Gastrocnemius medialis (tissue), 4 donors: Measurements from ENCODE around the gene MAOA. TPM values are rescaled to one million over a fixed set of nuclear protein-coding genes. Genes with fewer than 3 reads are reported as not detected.

Experiments
- ATAC-seq, 2 donors: fragments of 150-250 bp; one replicate each; pipeline ENCODE4 v1.9.1; 2016
- DNase-seq, 2 donors: peaks; one replicate each; pipeline ENCODE4 v3.0.0-alpha.2; 2019
- H3K27ac ChIP-seq, 4 donors: fragments of 200-600 bp; sonication (generic); 1 replicate in 1 of 4; 2 replicates in 3 of 4; pipeline ENCODE4 v1.5.1; 2016 to 2018; ENCODE audit warnings: mild to moderate bottlenecking in 2 of 4, moderate library complexity in 1 of 4
- H3K27me3 ChIP-seq, 3 donors: fragments of 200-600 bp; sonication (generic) in 2 of 3; 1 replicate in 1 of 3; 2 replicates in 2 of 3; pipeline versions ENCODE4 v1.5.1 to v1.6.0; 2016 to 2019; ENCODE audit warnings: mild to moderate bottlenecking in 1 of 3, moderate library complexity in 1 of 3
- H3K36me3 ChIP-seq, 2 donors: fragments of 200-600 bp; sonication (generic) in 1 of 2; one replicate each; pipeline ENCODE4 v1.5.1; 2017 to 2018
- H3K4me1 ChIP-seq, 2 donors: fragments of 200-600 bp; sonication (generic) in 1 of 2; one replicate each; pipeline ENCODE4 v1.5.1; 2016 to 2017; ENCODE audit warnings: mild to moderate bottlenecking in 2 of 2
- H3K4me3 ChIP-seq, 4 donors: fragments of 200-600 bp; sonication (generic) in 3 of 4; 1 replicate in 1 of 4; 2 replicates in 3 of 4; pipeline ENCODE4 v1.5.1; 2016 to 2019; ENCODE audit warnings: mild to moderate bottlenecking in 2 of 4
- H3K9me3 ChIP-seq, 3 donors: fragments of 200-600 bp; sonication (generic) in 2 of 3; 1 replicate in 1 of 3; 2 replicates in 2 of 3; pipeline ENCODE4 v1.5.1; 2016 to 2019
- CTCF ChIP-seq, 5 experiments: fragments of 450-650 bp in 3 of 5; fragments of 200-600 bp in 2 of 5; sonication (generic) in 2 of 5; IDR thresholded peaks in 4 of 5; conservative IDR thresholded peaks in 1 of 5; 1 replicate in 4 of 5; 2 replicates in 1 of 5; pipeline ENCODE4 v1.5.1; 2016 to 2019; ENCODE audit warnings: antibody characterized with exemption in 5 of 5, mild to moderate bottlenecking in 3 of 5, moderate library complexity in 3 of 5
- POLR2A ChIP-seq, 2 donors: fragments of 450-650 bp; IDR thresholded peaks; one replicate each; pipeline ENCODE4 v1.6.1; 2017; ENCODE audit warnings: antibody characterized with exemption in 2 of 2, mild to moderate bottlenecking in 2 of 2, moderate library complexity in 2 of 2
- in situ Hi-C, 4 donors: fragments of 200-750 bp; cut with MboI; loops; one replicate each; pipeline versions ENCODE4 v1.15.0 to v1.8.0; 2017; ENCODE audit warnings: low sequenced_read_pairs in 4 of 4
- intact Hi-C: fragments of 100-400 bp; cut with DNase I; formaldehyde crosslinking; loops from one replicate; pipeline ENCODE4 v1.15.1; 2023; ENCODE audit warnings: low total_unique reads
- total RNA-seq, 4 donors: library from RNA; depleted of rRNA; stranded (reverse); fragments of >200 nt; gene quantifications; one replicate each; pipeline versions ENCODE4 v1.1.0 to v1.2.3, GENCODE V29; 2016

Gene MAOA
- total RNA-seq, 4 donors from 2014 or later, result 25.2 to 244 (median 109) TPM

GRCh38 chrX:43703211-43703791 is 47.2 kb downstream of the MAOA start:
- intact Hi-C loops, result no loop called here
- Histone ChIP-seq H3K4me3 (no peak overlapping the region), H3K27ac (peak overlapping the region; percentile 8 to 68 (median 48)), H3K27me3 (peaks cover 0 to 3% (median 0%) of the 10 kb centered on the region in 3 donors), H3K9me3 (no peaks in the 10 kb centered on the region), H3K4me1 (peaks cover 12% of the 10 kb centered on the region in 2 donors), H3K36me3 (no peaks in the 10 kb centered on the region)
- in situ Hi-C loops, result no loop called here
- TF ChIP-seq CTCF (IDR thresholded peaks at IDR 0.05 in 4 of 5, conservative IDR thresholded peaks at IDR 0.05 in 1 of 5) (no peak), POLR2A (IDR thresholded peaks at IDR 0.05) (no peak)
- DNase-seq (no peak), ATAC-seq (peak; percentile 13 to 44)

DNA sequence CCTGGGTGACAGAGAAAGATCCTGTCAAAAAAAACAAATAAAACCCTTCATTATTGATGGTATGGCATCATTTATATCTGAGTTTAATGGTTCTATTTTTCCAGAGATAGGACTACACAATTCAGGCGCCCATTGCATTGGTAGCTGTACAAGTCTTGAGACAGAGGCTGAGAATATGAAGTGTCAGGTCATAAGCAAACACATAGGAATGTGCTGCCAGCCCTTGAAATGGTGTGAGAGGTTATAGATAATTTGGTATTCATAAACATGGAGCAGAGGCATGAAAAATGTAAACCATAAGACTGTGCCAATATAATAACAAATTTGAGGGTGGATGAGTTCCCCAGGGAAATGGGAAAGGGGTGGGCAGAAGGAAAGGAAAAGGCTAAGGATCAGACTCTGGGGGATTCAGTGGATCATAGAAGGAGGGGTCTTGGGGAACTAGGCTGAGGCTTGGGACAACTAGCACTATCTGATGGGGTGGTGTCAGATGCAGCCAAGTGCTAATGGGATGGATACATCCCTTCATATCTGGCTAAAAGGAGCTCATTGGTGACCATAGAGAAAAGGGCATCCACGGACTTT is 50.8 kb downstream of the MAOA start:
- TF ChIP-seq CTCF (IDR thresholded peaks at IDR 0.05 in 4 of 5, conservative IDR thresholded peaks at IDR 0.05 in 1 of 5) (no peak), POLR2A (IDR thresholded peaks at IDR 0.05) (no peak)

DNA sequence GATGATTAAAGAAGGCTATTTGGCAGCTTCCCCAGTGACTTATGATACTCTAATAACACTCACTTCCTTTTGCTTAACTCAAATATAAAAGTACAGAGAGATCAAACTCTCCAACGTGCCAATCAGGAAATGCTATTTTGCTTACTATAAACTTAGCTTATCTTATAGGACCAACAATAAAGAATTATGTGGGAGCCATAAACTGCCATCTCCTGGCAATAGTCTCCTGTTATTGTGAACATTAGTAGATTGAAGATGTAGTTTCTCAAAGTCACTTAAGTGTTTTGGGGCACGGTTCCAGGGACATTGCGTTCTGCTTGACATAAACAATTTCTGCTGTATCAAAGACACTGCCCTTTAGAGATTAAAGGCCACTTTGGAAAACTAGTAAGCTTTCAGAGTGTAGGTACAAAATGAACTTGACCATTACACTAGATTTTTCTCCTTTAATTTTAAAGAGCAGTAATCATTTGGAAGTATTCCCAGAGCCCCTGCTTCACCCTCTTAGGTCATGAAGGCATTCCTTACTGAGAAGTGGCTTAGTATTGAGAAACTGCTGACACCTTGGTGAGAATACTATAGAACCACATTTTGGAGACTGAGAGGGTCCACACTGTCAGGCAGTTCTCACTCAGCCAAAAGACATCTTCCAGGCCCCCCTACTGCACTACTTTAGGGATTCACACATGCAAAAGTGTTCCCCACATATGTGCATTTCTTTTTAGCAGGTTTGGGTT is 51.9 kb downstream of the MAOA start:
- no peak for TF ChIP-seq POLR2A (IDR thresholded peaks at IDR 0.05)
- TF ChIP-seq CTCF (IDR thresholded peaks at IDR 0.05 in 4 of 5, conservative IDR thresholded peaks at IDR 0.05 in 1 of 5), result no peak
- DNase-seq (peak; percentile 53 to 68), ATAC-seq (peak; percentile 80 to 89)
- intact Hi-C loops (loop anchor here (2.0 to 5.0 kb wide), 2 partner anchors 34 to 53 kb away; no protein-coding TSS in a partner anchor), in situ Hi-C loops (no loop called here)
- peaks cover 0 to 3% (median 0%) of the 10 kb centered on the region in 3 donors for H3K27me3 ChIP-seq
- H3K4me1 ChIP-seq, result peaks cover 10 to 11% of the 10 kb centered on the region in 2 donors
- no peak overlapping the region for H3K4me3 ChIP-seq
- H3K27ac ChIP-seq, result peak overlapping the region; percentile 62 to 80 (median 74)
- peaks cover 0 to 7% of the 10 kb centered on the region in 2 donors for H3K36me3 ChIP-seq
- H3K9me3 ChIP-seq, result no peaks in the 10 kb centered on the region

More for the DNA sequence above, 50.8 kb downstream of the MAOA start:
- in situ Hi-C loops (no loop called here), intact Hi-C loops (loop anchor here (5.0 kb wide), 1 partner anchor 35 kb away; no protein-coding TSS in a partner anchor)
- Histone ChIP-seq H3K36me3 (peaks cover 0 to 2% of the 10 kb centered on the region in 2 donors), H3K4me1 (peaks cover 15 to 19% of the 10 kb centered on the region in 2 donors), H3K27me3 (peaks cover 0 to 3% (median 0%) of the 10 kb centered on the region in 3 donors), H3K4me3 (no peak overlapping the region), H3K9me3 (no peaks in the 10 kb centered on the region), H3K27ac (peak overlapping the region; percentile 62 to 80 (median 74))
- no peak for ATAC-seq
- no peak for DNase-seq

DNA sequence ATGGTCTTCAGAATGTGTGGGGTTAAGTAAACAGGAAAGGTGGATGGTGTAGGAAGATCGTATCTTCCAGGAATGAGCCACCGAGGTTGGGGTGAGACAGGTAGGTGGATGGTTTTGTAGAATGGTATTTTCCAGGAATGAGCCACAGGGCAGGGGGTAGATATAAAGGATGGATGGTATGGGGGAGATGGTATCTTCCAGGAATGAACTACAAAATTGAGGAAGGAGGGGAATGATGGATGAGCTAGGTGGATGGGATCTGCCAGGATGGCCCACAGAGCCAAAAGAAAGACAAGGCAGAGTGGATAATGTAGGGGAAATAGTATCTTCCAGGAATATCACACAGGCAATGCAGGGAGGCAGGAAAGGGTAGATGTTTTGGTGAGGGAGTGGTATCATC is 60.0 kb downstream of the MAOA start:
- Histone ChIP-seq H3K9me3 (no peaks in the 10 kb centered on the region), H3K36me3 (peaks cover 0 to 7% of the 10 kb centered on the region in 2 donors), H3K27me3 (no peaks in the 10 kb centered on the region), H3K4me3 (no peak overlapping the region), H3K4me1 (no peaks in the 10 kb centered on the region), H3K27ac (no peak overlapping the region)
- in situ Hi-C loops (no loop called here), intact Hi-C loops (no loop called here)
- TF ChIP-seq CTCF (IDR thresholded peaks at IDR 0.05 in 4 of 5, conservative IDR thresholded peaks at IDR 0.05 in 1 of 5), result no peak
- no peak for TF ChIP-seq POLR2A (IDR thresholded peaks at IDR 0.05)
- DNase-seq (no peak), ATAC-seq (no peak)
